HG03469 (cell line): ENCODE measurements around the gene HAND2.

Experiments
- ATAC-seq: cut with Tn5 transposase; IDR thresholded peaks from one replicate; pipeline ENCODE4 v1.9.1; 2021; ENCODE audit warnings: mild to moderate bottlenecking, moderate library complexity, moderate number of reproducible peaks; ENCODE audit not compliant: unreplicated experiment

The HAND2 gene

DNA sequence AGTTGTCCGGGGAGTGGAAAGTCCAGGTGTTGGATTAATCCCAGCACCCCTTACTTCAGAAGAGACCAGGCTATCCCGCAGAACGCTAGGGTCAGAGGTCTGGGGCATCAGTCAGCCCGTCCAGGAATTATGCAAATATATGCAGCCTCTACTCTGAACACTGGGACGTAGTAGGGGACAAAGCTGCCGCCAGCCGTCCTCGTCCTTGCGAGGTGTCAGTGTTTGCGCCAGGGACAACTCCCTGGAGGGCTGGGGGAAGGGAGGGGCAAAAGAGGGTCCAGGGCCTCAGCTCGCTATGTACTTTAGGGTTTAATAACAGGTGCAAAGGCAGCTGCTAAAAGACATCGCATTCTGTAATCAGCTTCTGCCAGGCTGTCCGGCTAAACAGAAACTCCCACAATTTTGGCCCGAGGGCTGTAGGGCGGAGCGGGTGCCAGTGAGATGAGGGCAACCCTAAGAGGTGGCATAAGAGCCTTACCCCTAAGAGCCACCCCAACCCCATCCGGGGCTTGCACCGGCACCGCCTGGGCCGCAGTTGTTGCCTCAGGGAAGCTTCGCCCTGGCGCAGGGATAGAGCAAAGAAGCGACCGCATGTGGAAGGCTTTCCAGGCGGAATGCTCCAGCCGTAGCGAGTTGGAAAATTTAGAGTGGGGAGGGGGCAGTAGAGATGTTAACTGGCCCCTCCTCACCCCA, 8.4 kb downstream of the HAND2 start:
- no peak for ATAC-seq

DNA sequence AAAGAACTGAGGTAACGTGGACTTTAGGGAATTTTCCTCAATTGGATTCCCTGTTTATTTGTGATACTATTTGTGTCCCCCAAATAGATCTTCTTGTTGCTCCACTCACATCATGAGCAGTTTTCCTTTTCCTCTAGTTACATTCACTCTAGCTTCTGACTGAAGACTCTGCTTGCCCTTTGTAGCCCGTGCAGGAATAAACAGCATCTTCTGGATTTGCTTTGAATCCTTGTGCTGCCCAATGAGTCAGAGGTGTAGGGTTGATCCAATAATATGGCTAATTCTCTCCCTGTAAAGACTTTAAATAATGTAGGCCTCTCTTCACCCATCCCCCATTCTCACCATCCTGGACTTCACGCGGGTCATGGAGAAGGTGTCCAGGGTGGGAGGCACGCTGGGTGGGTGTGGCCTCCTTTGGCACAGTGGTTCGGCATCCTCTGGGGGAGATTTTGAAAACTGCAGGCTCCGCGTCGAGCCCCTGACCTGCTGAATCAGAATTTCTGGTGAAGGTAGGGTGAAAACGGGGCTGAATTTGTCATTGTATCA, 9.0 kb downstream of the HAND2 start:
- ATAC-seq = no peak

DNA sequence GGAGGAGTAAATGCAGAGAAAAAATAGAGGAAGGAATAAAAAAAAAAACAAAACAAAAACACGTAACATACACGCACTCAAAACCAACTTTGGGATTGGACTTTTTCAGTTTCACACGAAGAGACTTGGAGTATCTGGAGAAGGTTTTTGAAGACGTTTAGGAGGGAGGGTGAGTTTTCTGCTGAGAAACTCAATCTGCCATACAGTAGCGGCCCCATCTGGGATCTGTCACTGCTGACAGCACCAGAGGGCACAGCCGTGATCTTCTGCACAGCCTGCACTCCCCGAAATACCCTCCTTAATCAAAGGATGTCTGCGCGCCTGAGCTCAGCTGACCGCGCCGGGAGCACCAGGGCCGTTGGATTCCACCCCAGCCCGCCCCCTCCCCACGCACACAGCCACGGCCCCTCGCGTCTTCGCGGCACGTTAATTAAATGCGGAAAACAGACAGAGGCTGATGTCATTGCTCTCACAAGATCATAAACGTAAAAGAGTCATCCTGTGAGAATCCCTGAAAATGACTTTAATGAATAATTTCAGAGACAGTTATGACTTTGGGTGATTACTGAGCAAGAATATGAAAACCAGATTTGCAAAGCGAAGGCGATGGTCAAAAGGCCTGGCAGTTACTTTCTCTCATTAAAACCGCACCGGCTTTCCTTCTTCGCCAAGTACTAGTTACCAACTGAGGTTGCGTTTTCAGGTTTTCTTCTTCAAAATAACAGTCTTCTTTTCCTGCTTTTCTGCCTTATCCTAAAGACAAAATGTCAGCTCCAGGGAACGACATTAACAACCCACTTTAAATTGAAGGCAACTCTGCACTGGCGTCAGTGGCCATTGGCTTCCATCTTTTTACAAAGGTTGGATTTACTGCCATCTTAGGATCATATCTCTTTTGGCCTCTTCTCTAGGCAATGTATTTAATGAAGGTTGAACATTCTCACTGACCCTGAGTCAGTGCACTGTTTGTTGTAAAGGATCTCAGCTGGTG, 10.6 kb downstream of the HAND2 start:
- no peak for ATAC-seq

DNA sequence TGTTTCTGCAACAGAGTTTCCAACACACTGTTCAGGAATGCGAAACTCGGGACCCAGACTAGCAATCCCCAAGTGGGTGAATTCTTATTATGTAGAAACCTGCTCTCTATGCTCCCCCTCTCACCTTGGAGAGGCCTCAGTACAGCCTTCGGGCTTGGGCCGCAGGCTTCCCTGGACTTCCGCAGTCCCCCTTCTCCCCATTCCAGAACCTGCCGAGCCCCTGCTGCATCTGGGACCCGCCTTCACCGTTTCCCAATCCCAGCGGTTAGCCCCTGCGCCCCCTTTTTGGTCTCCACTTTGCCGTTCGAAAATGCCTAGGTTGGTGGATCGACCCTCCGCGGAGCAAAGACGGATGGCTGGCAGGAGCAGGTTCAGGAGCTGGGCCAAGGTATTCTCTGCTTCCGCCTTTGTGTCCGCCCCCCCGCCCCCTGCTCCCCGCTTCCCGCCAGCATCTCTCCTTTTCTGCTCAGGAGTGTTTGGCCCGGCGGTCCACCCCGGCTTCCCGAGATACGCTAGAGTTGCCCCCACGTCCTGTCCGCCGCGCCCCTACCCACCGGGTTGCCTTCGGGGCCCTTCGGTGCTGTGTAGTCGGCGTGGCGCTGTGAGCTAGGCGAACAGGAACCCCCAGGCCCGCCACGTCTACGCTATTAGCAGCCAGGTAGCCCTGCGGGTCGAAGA, 11.5 kb downstream of the HAND2 start:
- ATAC-seq = no peak

DNA sequence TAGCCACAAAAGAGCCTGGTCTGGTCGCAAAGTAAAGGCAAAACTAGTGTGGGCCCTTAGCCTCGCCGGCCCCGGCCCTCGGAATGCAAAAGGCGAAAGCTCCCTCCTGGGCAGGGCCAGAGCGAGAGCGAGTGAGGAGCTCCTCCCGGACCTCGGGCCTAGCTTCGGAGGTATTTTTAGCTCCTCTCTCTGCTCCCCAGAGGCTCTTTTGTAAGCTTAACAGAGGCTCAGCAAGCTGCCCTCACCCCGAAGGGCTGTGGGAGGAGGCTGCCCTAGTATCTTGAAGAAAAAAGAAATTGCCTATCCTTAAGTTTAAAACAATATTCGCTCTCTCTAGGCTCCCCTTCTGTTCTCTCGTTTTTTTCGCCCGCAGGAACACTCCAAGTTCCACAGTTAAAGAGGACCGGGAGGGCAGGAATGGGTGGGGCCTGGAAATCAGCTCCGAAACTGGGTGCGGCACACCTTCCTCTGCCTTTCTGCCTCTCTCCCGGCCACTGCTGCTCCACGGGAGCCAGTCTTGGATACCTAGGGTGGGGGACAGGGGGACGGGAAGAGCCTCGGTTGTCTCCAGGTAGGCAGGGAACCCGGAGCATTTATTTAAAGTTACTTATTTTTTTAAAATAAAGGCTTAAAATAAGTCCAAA, 12.1 kb downstream of the HAND2 start:
- ATAC-seq = no peak

DNA sequence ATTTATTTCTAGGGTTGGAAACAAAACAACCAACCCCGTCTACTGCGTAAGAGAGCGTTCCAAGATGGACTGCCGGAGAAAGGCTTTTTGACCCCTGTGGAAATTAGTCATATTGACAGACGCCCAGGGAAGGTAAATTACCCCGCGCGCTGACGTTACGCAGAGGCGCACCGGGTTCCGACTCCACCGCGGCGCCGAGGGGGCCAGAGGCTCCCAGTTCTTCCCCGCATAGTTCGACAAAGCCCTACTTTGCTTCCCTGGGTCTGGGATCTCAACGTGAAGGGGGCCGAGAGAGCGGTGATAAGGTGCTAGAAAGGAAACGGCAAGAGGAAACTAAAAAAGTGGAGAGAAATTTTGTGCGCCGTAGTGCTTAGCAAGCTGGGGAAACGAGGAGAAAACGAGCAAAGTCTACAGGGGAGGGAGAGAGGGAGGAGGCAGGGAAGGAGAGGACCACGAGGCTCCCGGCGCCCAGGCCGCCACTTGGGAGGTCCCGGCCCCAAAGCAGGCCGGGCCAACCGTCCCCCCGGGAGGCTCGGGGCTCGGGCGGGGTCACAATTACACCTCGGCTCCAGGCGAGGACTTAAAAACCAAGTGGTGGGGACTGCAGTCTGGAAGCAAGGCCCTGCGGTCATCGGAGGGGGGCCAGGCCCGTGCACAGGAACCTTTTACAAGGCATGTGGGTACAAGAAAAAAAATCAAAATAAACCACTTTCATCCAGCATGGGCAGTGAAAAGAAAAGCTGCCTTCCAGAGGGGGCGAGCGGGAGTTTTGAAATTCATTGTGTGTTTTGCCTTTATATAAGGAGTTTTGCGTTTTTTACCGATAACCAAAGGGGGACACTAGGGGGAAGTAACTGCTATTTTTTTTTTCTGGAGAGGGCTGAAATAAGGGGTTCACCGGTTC, 13.2 kb downstream of the HAND2 start:
- no peak for ATAC-seq

DNA sequence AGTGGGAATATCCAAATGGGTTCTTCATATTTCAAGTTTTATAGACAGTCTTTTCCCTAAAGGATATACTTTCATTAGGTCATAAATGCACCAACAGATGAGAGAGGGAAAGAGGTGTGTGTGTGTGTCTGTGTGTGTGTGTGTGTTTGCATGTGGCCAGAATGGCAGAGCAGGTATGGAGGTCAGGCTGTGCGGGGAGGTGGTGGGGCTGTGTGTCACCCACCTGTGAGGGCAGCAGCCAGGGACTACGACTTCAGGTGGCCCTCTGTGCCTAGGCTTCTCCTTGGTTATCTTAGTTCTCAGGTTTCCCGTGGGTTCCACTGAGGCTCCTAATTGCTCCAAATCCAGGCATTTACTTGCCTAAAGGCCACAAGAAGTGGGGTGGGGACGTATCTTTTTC, 14.6 kb downstream of the HAND2 start:
- ATAC-seq = no peak

DNA sequence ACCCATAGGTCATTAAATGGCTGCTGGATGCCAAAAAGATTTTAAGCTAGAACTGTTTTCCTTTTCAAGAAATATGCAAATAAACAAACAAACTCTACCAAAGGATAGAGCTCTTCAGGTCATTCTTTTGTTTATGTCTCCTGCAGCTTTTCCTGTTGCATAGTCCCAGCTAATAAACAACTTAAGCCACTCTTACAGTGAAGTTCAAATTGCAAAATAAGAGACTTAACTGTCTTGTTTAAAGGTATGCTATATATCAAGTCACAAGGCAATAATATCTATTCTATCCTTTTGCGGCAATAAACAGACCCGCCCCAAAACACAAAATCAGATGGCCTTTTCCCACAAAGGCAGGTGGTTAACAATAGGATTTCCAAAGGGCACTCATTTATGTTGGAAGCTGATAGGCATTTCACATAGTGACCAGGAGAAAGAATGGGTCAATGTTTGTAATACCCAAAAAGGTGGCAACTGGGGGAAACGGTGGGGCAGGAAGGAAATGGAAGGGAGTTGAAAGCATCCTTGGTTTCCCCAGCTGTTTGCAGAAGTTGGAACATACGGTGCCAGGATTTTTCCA, 15.3 kb downstream of the HAND2 start:
- ATAC-seq = no peak

DNA sequence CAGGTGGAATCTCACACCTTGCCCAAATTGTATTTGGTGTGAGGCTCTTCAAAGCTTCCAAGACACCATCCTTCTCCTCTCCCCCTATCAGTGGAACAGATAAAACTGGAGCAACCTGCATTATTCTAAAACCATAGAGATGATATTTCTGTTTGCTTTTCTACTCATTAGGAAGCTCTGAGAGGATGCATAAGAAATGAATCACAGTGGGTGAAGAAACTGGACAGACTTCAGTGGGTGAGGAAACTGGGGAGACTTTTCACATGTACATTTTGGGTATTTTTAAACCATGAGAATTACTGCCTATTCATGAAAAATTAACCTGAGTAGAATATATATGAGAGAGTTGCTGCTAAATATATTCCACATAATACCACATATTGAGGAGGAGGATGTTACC, 16.4 kb downstream of the HAND2 start:
- ATAC-seq = no peak

DNA sequence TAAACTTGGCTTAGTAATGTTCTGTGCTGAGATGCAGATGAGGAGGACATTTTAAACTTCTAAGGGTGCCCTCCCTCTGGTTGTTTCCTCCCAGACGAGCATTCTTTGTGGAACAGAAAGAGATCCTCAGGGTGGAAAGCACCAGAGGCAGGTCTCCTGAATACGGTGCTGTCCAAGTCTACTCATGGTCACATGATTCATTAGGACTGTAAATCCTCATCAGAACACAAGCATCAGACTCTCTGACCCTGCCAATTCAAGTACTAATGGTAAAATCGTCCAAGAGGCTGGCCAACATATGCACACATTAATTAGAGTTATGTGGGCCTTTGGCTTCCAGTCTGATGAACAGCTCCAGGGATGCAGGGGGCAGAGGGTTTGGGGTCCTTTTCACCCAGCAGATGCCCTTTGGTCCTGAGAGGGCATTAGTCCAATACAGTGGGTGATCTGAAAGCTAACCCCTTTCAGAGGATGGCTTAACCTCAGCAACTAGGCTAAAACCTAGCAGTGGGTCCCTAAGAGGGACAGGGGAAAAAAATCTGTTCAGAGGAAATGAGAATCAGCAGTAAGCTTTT, 18.2 kb downstream of the HAND2 start:
- no peak for ATAC-seq

DNA sequence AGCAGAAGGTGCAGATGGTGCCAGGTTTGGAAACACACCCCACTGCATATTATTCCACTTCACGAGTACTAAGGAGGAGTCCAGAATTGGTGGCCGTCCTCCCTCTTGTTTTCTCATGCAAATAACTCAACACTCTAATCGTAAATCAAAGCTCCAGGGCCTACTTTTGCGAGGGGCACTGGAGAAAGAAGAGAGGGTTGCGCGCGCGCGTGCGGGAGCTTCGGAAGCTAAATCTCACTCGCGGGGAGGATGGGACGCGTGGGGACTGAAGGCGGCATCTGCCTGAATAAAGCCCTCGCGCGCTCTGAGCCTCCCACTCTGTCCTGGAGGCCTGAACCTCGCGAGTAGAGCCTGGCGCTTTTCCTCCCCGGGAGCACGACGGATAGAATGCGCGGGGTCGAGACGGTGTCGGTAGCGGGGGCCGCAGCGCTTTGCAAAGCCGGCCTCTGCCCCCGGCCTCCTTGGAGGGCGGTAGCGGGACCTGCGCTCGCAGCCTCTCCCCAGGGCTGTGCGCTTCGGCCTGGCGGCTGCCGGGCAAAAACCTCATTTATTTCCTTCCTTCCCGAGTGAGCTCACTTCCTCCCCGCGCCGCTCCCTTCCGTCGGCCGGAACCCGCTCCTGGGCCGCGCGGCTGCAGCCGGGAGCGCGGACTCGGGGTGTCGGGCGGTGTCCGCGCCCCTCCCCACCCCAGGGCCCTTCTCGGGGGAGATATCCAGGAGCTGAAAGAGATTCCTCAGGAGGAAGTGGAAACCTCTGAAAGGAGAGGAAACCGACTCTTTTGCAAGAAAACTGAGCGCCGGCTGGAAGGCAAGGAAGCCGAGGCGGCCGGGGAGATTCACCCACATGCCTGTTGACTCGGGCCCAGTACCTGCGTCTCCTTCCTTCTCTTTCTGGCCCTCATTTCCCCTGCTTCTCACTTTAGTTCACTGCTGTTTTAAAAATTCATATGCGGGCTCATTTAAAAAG, 20.7 kb downstream of the HAND2 start:
- ATAC-seq = peak; percentile 36

DNA sequence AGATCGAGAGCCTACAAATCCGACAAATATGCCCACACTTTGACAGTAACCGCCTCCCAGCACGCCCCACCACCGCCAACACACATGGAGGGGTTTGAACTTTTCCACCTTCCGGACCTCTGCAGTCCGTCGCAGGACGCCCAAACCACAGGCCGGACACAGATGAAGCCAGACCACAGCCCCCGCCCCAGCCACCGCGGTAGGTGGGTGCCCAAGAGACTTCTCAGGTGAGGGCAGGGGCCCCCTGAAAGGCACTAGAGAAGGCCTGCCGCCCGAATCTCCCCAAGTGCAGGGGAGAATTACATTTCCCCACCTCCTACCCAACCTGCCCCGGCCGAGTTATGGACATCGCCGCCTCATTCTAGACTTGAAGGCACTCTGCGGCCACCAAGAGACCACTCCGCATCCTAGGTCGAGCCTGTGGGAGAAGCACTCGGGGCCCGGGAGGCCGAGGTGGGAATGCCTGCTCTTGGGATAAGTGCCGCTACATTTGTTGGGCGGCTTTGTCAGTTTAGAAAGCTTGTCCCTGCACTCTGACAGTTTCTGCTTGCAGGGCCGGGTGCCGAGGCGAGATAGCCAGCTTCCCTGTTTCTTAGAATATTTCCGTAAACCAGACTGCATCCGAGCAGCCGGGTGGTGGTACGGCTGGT, 21.5 kb downstream of the HAND2 start:
- ATAC-seq = no peak

DNA sequence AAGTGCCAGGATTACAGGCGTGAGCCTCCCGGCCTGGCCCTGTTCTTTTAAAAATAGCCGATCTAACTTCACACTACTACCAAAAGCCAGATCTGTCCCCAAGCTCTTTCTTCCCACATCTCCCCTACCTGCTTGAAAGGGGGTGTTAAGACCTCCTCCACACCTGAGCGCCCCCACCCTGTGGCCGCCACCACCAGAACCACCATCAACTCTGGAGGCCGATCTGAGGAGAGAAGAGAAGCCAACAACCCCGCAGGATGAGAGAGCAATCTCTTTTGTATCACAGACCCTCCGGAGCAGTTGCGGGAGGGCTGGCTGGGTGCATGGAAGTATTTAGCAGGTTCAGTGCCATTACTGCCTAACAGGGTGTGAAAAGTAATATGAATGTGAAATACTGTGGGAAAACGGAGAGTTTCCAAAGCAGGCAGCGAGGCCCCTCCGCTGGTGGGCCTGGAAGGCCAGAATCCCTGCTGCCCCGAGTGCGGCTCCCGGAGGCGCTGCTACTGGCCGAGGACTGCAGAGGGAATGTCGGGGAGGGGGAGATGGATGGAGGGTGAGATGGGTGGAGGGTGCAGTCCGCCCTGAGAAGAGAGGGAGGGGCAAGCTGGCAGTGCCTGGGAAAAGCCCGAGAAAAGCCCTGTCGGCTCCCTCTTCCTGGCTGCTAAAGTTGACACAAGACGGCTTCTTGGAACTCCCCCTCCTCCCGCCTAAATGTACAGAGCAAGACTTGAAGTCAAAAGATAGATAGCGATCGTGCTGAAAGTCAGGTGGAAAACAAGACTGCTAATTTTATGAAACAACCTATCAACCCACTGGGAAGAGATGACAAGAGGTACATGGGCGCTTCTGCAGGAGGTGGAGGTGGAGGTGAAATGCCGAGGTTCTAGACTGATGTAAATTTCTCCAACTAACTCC, 22.3 kb downstream of the HAND2 start:
- no peak for ATAC-seq

DNA sequence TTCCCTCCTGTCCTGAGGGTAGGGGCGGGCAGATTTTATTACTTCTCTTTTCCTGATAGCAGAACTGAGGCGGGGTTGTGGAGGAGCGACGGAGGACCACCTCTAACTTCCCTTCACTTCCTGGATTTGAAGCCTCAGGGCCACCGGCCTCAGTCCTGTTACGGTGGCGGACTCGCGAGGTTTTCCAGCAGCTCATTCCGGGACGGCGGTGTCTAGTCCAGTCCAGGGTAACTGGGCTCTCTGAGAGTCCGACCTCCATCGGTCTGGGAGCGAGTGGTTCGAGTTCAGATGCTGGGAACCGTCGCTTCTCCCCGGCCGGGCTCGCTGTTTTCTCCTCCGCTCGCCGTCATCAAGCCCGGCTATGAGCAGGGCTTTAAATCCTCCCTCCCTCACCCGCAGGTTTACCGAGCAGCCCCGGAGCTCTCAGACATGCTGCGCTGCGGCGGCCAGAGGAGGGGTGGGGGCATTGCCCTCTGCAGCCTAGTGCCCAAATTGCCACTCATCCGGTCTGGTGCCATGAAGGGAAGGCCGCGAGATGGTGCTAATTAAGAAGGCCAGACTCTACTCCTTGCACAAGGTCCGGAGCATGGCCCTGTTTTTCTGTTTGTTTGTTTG, 23.3 kb downstream of the HAND2 start:
- no peak for ATAC-seq

DNA sequence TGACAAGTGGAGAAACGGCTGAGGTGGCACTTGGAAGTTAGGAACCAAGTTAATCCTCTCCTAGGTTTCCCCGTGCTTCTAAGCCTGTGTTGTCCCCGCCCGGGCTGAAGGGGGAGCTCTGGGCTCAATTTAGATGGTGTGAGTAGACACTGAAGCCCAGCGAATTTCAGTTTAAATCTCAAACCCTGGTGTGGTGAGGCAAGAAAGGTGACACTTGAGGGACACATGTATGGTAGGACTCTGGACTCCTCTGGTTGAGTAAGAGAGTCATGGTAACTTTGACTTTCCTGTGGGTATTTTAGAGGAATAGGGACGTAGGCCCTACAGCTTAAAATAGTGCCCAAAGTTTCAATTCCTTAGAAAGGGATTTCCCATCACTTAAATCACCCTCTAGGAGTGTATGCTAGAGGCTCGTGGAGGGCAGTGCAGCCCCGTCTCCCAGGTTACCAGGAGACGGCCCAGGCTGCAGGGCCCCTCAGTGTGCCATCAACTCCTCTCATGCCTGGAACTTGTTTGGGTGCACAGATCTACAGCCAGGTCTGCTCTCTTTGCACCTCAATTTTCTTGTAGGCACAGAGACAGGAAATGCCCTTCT, 24.0 kb downstream of the HAND2 start:
- peak; percentile 61 for ATAC-seq

DNA sequence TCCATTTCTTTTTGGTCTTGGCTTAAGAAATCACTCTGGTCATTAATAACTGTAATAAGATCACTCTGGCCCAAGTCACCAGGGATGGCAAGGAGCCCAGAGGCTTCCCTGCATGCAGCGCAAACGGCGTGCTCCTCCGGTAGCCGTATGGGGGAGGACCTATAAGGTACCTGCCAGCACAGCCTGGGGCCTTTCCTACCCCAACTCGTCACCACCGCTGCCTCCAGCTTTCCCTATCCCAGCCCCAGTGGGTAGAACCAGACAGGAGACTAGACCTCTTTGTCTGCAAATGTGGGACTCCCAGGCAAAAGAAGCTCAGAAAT, 25.9 kb downstream of the HAND2 start:
- no peak for ATAC-seq
